Measurements from ENCODE around the gene LCN1.
"Not testable (repeated sequence)": the region's sequence is repeated elsewhere in the genome, so short reads cannot be mapped to it uniquely, and the experiment has no call there.

The LCN1 gene

GRCh38 chr9:135522931-135523330, 1.7 kb downstream of the LCN1 start:
- TF ChIP-seq CTCF (conservative IDR thresholded peaks at IDR 0.05), result no peak
- no peak overlapping the region for H3K27ac ChIP-seq

GRCh38 chr9:135523521-135524129, 2.4 kb downstream of the LCN1 start:
- TF ChIP-seq CTCF (conservative IDR thresholded peaks at IDR 0.05), result no peak

GRCh38 chr9:135524130-135524861, 3.1 kb downstream of the LCN1 start:
- no peak overlapping the region for H3K27ac ChIP-seq
- no peak for TF ChIP-seq CTCF (conservative IDR thresholded peaks at IDR 0.05)

More at GRCh38 chr9:135523521-135524129, 2.4 kb downstream of the LCN1 start:
- no peak overlapping the region for H3K27ac ChIP-seq

GRCh38 chr9:135525241-135526088, 4.2 kb downstream of the LCN1 start:
- no peak for TF ChIP-seq CTCF (conservative IDR thresholded peaks at IDR 0.05)
- H3K27ac ChIP-seq, result no peak overlapping the region

GRCh38 chr9:135526089-135526729, 5.0 kb downstream of the LCN1 start:
- no peak for TF ChIP-seq CTCF (conservative IDR thresholded peaks at IDR 0.05)
- H3K27ac ChIP-seq, result no peak overlapping the region

- H3K27ac ChIP-seq, result no peak overlapping the region
- no peak for TF ChIP-seq CTCF (conservative IDR thresholded peaks at IDR 0.05)
Measured at GRCh38 chr9:135526730-135527571, 5.7 kb downstream of the LCN1 start.

- not testable (repeated sequence) for H3K27ac ChIP-seq
Measured at GRCh38 chr9:135528842-135529435, 7.7 kb downstream of the LCN1 start.
